SK-N-SH (cell line): ENCODE measurements around the gene EIF4G2. TPM values are rescaled to one million over a fixed set of nuclear protein-coding genes. Genes with fewer than 3 reads are reported as not detected.

Experiments
- CTCF ChIA-PET: fragments of 300-600, 350-600 bp; formaldehyde crosslinking; extraction: SDS; loops from one replicate; lab custom pipeline; 2021; lab: Yijun Ruan, JAX
- POLR2A ChIA-PET: fragments of 350-600 bp; sonication (Branson Sonifier 250); formaldehyde crosslinking; extraction: SDS; loops from one replicate; lab custom pipeline; 2020; ENCODE audit warnings: antibody characterized with exemption, inconsistent platforms; lab: Yijun Ruan, JAX
- DNase-seq: peaks from one replicate; pipeline ENCODE4 v3.0.0; 2012
- H2AFZ ChIP-seq: fragments of 200-600 bp; sonication (generic); 2 replicates; pipeline ENCODE4 v1.8.1; 2016; ENCODE audit warnings: antibody characterized with exemption, mild to moderate bottlenecking, low read depth
- H3F3A ChIP-seq: fragments of 200-600 bp; sonication (generic); replicated peaks from 2 replicates; pipeline ENCODE3; 2016; ENCODE audit warnings: antibody characterized with exemption, mild to moderate bottlenecking; ENCODE audit not compliant: insufficient read depth
- H3K27ac ChIP-seq, 2 experiments: fragments of 200-500 bp in 1 of 2; fragments of 200-600 bp in 1 of 2; sonication (Bioruptor generic) in 1 of 2; sonication (generic), shearing (Covaris generic) in 1 of 2; 2 replicates each; pipeline versions ENCODE4 v1.5.1 to v1.6.1; 2014 to 2016; ENCODE audit warnings: low read depth in 2 of 2, inconsistent platforms in 1 of 2, low read length in 1 of 2, mild to moderate bottlenecking in 1 of 2, mixed read lengths in 1 of 2
- H3K27me3 ChIP-seq: fragments of 200-600 bp; sonication (generic), shearing (Covaris generic); 2 replicates; pipeline ENCODE4 v1.6.1; 2016; ENCODE audit warnings: mixed run types; ENCODE audit not compliant: insufficient read depth
- H3K36me3 ChIP-seq, 2 experiments: fragments of 200-500 bp in 1 of 2; fragments of 200-600 bp in 1 of 2; sonication (Bioruptor generic) in 1 of 2; sonication (generic) in 1 of 2; replicated peaks in 1 of 2; 2 replicates each; pipeline versions ENCODE3 to v1.5.1; 2014 to 2016; ENCODE audit warnings: low read length in 1 of 2, mild to moderate bottlenecking in 1 of 2; ENCODE audit not compliant: insufficient read depth in 2 of 2, control insufficient read depth in 1 of 2
- H3K4me1 ChIP-seq, 2 experiments: fragments of 200-500 bp in 1 of 2; fragments of 200-600 bp in 1 of 2; sonication (Bioruptor generic) in 1 of 2; sonication (generic), shearing (Covaris generic) in 1 of 2; 2 replicates each; pipeline versions ENCODE4 v1.5.1 to v1.6.1; 2014 to 2016; ENCODE audit warnings: low read depth in 1 of 2, low read length in 1 of 2, mixed run types in 1 of 2; ENCODE audit not compliant: insufficient read depth in 2 of 2, control insufficient read depth in 1 of 2
- H3K4me2 ChIP-seq: fragments of 200-600 bp; sonication (generic), shearing (Covaris generic); 2 replicates; pipeline ENCODE4 v1.6.1; 2017; ENCODE audit warnings: mixed run types
- H3K4me3 ChIP-seq, 2 experiments: fragments of 200-500 bp in 1 of 2; fragments of 200-600 bp in 1 of 2; sonication (Bioruptor generic) in 1 of 2; sonication (generic), shearing (Covaris generic) in 1 of 2; 2 replicates each; pipeline versions ENCODE4 v1.5.1 to v1.8.1; 2014 to 2016; ENCODE audit warnings: low read depth in 2 of 2, inconsistent platforms in 1 of 2, low read length in 1 of 2, mild to moderate bottlenecking in 1 of 2, mixed read lengths in 1 of 2, moderate library complexity in 1 of 2
- H3K79me2 ChIP-seq: fragments of 200-600 bp; sonication (generic); 2 replicates; pipeline ENCODE4 v1.8.1; 2017; ENCODE audit warnings: mild to moderate bottlenecking; ENCODE audit not compliant: insufficient read depth
- H3K9ac ChIP-seq: fragments of 200-600 bp; sonication (generic); 2 replicates; pipeline ENCODE4 v1.6.1; 2017; ENCODE audit warnings: mixed run types
- H3K9me2 ChIP-seq: fragments of 200-600 bp; sonication (generic); 2 replicates; pipeline ENCODE4 v1.6.1; 2017; ENCODE audit warnings: mixed run types
- H3K9me3 ChIP-seq: fragments of 200-600 bp; sonication (generic); 2 replicates; pipeline ENCODE4 v1.6.1; 2017; ENCODE audit warnings: mixed run types, mild to moderate bottlenecking, moderate library complexity
- H4K20me1 ChIP-seq: fragments of 200-600 bp; sonication (generic); 2 replicates; pipeline ENCODE4 v1.6.1; 2017; ENCODE audit warnings: mild to moderate bottlenecking, mixed run types; ENCODE audit not compliant: insufficient read depth
- EP300 ChIP-seq, 2 experiments: IDR thresholded peaks; 2 replicates each; pipeline versions ENCODE4 v1.4.0 to v1.6.1; 2012; ENCODE audit warnings: borderline replicate concordance in 1 of 2, low read depth in 1 of 2, low read length in 1 of 2
- FOSL2 ChIP-seq: IDR thresholded peaks from 2 replicates; pipeline ENCODE4 v1.4.0; 2012; ENCODE audit warnings: low read depth, mild to moderate bottlenecking, moderate library complexity, borderline replicate concordance
- GABPA ChIP-seq: IDR thresholded peaks from 2 replicates; pipeline ENCODE4 v1.4.0; 2012; ENCODE audit warnings: low read depth, mild to moderate bottlenecking
- JUND ChIP-seq: IDR thresholded peaks from 2 replicates; pipeline ENCODE4 v1.4.0; 2012
- RCOR1 ChIP-seq: fragments of 150-350 bp; IDR thresholded peaks from 2 replicates; pipeline ENCODE4 v1.6.1; 2017; ENCODE audit warnings: antibody characterized with exemption, low read length
- SIN3A ChIP-seq: IDR thresholded peaks from 2 replicates; pipeline ENCODE4 v1.6.1; 2012; ENCODE audit warnings: low read depth, mild to moderate bottlenecking, low read length, moderate library complexity, borderline replicate concordance
- TAF1 ChIP-seq: IDR thresholded peaks from 2 replicates; pipeline ENCODE4 v1.6.1; 2012; ENCODE audit warnings: low read depth, mild to moderate bottlenecking, low read length, moderate library complexity, borderline replicate concordance
- TCF12 ChIP-seq: IDR thresholded peaks from 2 replicates; pipeline ENCODE4 v1.4.0; 2012
- TEAD4 ChIP-seq: IDR thresholded peaks from 2 replicates; pipeline ENCODE4 v1.4.0; 2012; ENCODE audit warnings: mild to moderate bottlenecking, borderline replicate concordance; ENCODE audit not compliant: insufficient read depth
- WGBS: methylation state at CpG from one replicate; pipeline ENCODE4 v1.1.6; 2017; ENCODE audit warnings: low lambda C conversion rate; 5-methylcytosine and 5-hydroxymethylcytosine counted together
- polyA plus RNA-seq, 3 experiments: library from polyadenylated mRNA; depleted of rRNA; stranded (reverse); fragments of >200 nt; gene quantifications; 2 replicates each; pipeline ENCODE4 v1.2.3, GENCODE V29; 2012
- TF ChIP-seq, protein P1 (sequence below): IDR thresholded peaks from 2 replicates; pipeline ENCODE4 v1.4.0; 2012; ENCODE audit warnings: low read depth
- TF ChIP-seq, protein P2 (sequence below): IDR thresholded peaks from 2 replicates; pipeline ENCODE4 v1.4.0; 2012; ENCODE audit warnings: low read depth, borderline replicate concordance
- TF ChIP-seq, protein P3 (sequence below): fragments of 150-350 bp; IDR thresholded peaks from 2 replicates; pipeline ENCODE4 v1.6.1; 2017; ENCODE audit warnings: antibody characterized with exemption, low read length, low read depth, borderline replicate concordance
- TF ChIP-seq, protein P4 (sequence below): IDR thresholded peaks from 2 replicates; pipeline ENCODE4 v1.6.1; 2012; ENCODE audit warnings: mild to moderate bottlenecking, low read depth, low read length, moderate library complexity
- TF ChIP-seq, protein P5 (sequence below): fragments of 150-350 bp; IDR thresholded peaks from 2 replicates; pipeline ENCODE4 v1.6.1; 2016; ENCODE audit warnings: mild to moderate bottlenecking, low read depth, low read length

The EIF4G2 gene
- polyA plus RNA-seq, 1 of the 3 experiments (the other 2 are of a cell fraction), result 298 TPM

DNA sequence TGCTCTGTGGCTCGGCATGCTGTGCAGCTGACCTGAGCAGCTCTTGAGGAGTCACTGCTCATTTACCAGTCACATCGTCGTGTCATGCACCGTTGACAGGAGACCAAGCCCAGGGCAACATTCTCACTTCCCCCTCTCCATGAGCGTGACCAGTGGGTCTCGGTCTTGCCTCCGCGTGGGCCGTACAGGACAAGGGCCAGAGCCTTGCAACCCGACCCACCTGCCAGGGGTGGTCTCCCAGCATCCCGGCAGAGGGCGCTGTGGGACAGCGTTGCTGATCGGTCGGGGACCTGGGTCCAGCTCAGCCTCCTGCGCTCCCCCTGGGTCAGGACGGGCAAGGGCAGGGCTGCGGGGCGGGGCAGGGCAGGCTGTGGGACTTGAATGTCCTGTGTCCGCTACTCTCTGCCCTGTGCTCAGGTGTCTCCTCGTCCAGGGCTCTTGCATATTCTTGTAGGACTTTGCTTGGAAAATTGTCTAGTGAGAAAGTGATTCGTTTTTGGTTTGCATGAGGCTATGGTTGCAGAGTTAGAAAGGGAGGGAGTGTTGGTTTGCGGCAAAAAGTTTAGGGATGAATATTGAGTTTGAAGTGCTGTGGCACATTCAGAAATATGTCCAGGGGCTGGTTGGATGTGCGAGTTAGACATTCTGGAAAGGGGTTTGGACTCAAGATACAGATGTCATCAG, 16.2 kb downstream of the EIF4G2 start (continued):
- TF ChIP-seq JUND (no peak), RCOR1 (0 out of 2 replicates have a peak, but pooled peaks have one; percentile 11), TCF12 (no peak), SIN3A (no peak), TEAD4 (no peak), TAF1 (no peak)
- TF ChIP-seq, protein P1, sequence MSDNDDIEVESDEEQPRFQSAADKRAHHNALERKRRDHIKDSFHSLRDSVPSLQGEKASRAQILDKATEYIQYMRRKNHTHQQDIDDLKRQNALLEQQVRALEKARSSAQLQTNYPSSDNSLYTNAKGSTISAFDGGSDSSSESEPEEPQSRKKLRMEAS, result no peak
- TF ChIP-seq, protein P2, sequence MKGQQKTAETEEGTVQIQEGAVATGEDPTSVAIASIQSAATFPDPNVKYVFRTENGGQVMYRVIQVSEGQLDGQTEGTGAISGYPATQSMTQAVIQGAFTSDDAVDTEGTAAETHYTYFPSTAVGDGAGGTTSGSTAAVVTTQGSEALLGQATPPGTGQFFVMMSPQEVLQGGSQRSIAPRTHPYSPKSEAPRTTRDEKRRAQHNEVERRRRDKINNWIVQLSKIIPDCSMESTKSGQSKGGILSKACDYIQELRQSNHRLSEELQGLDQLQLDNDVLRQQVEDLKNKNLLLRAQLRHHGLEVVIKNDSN, result no peak
- TF ChIP-seq, protein P3, sequence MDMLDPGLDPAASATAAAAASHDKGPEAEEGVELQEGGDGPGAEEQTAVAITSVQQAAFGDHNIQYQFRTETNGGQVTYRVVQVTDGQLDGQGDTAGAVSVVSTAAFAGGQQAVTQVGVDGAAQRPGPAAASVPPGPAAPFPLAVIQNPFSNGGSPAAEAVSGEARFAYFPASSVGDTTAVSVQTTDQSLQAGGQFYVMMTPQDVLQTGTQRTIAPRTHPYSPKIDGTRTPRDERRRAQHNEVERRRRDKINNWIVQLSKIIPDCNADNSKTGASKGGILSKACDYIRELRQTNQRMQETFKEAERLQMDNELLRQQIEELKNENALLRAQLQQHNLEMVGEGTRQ, result no peak

DNA sequence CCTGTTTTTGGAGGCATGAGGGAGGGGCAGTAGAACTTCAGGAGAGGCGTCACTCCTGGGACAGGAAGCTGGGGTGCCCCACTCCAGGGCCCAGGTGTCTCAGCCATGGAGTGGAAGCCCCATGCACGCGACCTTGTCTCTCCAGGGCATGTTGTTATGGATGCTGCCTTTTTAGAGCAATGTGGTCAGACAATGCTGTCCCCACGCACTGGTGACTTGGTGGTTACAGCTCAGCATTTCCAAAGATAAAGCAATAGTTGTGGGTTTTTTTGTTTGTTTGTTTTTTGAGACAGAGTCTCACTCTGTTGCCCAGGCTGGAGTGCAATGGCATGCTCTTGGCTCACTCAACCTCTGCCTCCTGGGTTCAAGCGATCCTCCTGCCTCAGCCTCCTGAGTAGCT, 22.3 kb downstream of the EIF4G2 start:
- H3F3A ChIP-seq, result no peaks in the 10 kb centered on the region
- no peaks in the 10 kb centered on the region for H3K9me2 ChIP-seq
- peaks cover 7 to 14% of the 10 kb centered on the region in 2 experiments; a peak in 2 of 4 replicates for H3K4me1 ChIP-seq
- H3K9ac ChIP-seq, result no peak overlapping the region
- DNase-seq, result no peak
- no peak overlapping the region for H3K27ac ChIP-seq
- no peak overlapping the region for H2AFZ ChIP-seq
- TF ChIP-seq, protein P1, result no peak
- TF ChIP-seq, protein P3, result no peak
- TF ChIP-seq, protein P4, sequence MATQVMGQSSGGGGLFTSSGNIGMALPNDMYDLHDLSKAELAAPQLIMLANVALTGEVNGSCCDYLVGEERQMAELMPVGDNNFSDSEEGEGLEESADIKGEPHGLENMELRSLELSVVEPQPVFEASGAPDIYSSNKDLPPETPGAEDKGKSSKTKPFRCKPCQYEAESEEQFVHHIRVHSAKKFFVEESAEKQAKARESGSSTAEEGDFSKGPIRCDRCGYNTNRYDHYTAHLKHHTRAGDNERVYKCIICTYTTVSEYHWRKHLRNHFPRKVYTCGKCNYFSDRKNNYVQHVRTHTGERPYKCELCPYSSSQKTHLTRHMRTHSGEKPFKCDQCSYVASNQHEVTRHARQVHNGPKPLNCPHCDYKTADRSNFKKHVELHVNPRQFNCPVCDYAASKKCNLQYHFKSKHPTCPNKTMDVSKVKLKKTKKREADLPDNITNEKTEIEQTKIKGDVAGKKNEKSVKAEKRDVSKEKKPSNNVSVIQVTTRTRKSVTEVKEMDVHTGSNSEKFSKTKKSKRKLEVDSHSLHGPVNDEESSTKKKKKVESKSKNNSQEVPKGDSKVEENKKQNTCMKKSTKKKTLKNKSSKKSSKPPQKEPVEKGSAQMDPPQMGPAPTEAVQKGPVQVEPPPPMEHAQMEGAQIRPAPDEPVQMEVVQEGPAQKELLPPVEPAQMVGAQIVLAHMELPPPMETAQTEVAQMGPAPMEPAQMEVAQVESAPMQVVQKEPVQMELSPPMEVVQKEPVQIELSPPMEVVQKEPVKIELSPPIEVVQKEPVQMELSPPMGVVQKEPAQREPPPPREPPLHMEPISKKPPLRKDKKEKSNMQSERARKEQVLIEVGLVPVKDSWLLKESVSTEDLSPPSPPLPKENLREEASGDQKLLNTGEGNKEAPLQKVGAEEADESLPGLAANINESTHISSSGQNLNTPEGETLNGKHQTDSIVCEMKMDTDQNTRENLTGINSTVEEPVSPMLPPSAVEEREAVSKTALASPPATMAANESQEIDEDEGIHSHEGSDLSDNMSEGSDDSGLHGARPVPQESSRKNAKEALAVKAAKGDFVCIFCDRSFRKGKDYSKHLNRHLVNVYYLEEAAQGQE, result no peak
- TF ChIP-seq GABPA, result no peak
- TF ChIP-seq TEAD4, result no peak
- TF ChIP-seq EP300 (IDR thresholded peaks at IDR 0.05; ENCODE audit: borderline replicate concordance in 1 of 2, low read depth in 1 of 2, low read length in 1 of 2), result no peak
- no peak for TF ChIP-seq FOSL2
- TF ChIP-seq, protein P5, sequence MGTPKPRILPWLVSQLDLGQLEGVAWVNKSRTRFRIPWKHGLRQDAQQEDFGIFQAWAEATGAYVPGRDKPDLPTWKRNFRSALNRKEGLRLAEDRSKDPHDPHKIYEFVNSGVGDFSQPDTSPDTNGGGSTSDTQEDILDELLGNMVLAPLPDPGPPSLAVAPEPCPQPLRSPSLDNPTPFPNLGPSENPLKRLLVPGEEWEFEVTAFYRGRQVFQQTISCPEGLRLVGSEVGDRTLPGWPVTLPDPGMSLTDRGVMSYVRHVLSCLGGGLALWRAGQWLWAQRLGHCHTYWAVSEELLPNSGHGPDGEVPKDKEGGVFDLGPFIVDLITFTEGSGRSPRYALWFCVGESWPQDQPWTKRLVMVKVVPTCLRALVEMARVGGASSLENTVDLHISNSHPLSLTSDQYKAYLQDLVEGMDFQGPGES, result no peak
- CTCF ChIA-PET, result interaction anchor here (1.0 to 9.0 kb wide), 3 partner anchors 16 to 147 kb away, joined by 3 to 99 read pairs (median 4); no protein-coding TSS in a partner anchor
- no peaks in the 10 kb centered on the region for H3K9me3 ChIP-seq
- H3K4me2 ChIP-seq, result no peak overlapping the region
- no peaks in the 10 kb centered on the region for H4K20me1 ChIP-seq
- H3K79me2 ChIP-seq, result no peaks in the 10 kb centered on the region
- 77% methylated on average over 5 of the region's 5 CpGs for WGBS
- no peak overlapping the region for H3K4me3 ChIP-seq
- H3K36me3 ChIP-seq, result no peaks in the 10 kb centered on the region
- no peaks in the 10 kb centered on the region for H3K27me3 ChIP-seq
- POLR2A ChIA-PET, result interaction anchor here (1.0 kb wide), 1 partner anchor 22 kb away, joined by 3 read pairs; the partner anchor contains the start of gene EIF4G2
